NCI-H226 (cell line): ENCODE results near the gene ABCA2.

Source experiments
- DNase-seq: peaks from one replicate; pipeline ENCODE4 v3.0.0-alpha.2; 2015

ABCA2 gene

GRCh38 chr9:136960212-136960937 is 67.7 kb downstream of the ABCA2 start:
- DNase-seq: no peak

- no peak for DNase-seq
Observed at GRCh38 chr9:136958898-136959850, 68.9 kb downstream of the ABCA2 start.

- no peak for DNase-seq
Observed at GRCh38 chr9:136958473-136958872, 69.6 kb downstream of the ABCA2 start.

GRCh38 chr9:136957901-136958300 is 70.1 kb downstream of the ABCA2 start:
- DNase-seq: no peak

- no peak for DNase-seq
Observed at GRCh38 chr9:136957461-136957860, 70.6 kb downstream of the ABCA2 start.
